ENCODE data around the gene RNASE7.

Gene RNASE7

DNA sequence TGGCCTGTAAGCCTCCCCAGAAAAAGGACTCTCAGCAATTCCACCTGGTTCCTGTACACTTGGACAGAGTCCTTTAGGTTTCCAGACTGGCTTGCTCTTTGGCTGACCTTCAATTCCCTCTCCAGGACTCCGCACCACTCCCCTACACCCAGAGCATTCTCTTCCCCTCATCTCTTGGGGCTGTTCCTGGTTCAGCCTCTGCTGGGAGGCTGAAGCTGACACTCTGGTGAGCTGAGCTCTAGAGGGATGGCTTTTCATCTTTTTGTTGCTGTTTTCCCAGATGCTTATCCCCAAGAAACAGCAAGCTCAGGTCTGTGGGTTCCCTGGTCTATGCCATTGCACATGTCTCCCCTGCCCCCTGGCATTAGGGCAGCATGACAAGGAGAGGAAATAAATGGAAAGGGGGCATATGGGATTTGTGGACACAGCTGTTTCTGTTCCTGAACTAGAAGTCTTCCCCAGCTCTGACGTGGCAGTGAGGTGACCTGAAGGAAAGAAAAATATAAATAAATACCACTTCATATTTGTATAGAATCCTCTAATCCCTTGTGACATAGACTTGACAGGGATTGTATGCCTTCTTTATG lies 1.3 kb downstream of the RNASE7 start:
- no peak for DNase-seq (ENCODE audit: low read depth in 2 of 2)

DNA sequence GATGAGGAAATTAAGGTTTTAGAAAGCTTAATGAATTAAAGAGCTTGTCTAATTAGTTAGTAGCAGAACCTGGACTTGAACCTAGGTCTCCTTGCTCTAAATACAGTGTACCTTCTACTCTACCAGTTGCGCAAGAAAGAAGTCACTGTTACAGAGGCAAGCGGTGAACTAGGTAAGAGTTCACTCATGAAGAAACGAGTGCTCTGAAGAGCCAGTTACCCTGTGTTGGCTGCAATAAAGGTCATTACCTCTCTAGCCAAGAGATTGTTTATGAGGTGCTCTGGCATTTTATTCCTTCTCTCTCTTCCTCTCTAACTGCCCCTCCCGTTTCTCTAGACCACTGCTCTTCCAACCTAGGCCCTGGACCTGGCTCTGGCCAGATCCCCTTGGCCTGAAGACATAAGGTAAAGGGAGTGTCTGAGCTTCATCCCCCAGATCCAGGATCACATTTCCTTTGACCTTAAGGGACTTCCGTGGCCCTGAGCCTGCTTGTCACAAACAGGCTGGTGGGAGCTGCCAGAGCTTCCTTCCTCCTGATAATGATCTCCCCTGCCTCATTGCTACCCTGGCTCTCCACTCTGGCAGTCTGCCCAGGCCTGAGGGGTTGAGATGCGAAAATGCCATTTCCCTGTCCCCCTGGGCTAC lies 1.9 kb downstream of the RNASE7 start:
- no peak for DNase-seq (ENCODE audit: low read depth in 2 of 2)

DNA sequence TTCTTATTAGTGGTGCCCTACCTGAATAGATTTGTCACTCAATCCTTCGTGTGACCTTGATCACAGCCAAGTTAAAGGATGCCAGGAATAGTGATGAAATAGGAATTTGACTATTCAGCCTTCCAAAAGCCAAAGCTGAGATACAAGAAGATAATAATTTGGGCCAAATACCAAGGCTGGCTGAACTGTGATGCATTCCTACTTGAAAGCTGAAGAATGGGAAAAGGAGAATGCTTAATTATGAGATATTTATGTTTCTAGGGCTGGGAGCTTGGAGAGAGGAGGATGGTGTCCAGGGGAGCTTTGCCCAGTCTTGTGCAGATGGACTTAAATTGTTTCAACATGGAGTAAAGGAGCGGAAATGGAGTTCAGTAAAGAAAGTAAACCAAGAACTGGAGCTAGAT lies 5.2 kb downstream of the RNASE7 start:
- DNase-seq (ENCODE audit: low read depth in 2 of 2), result no peak

DNA sequence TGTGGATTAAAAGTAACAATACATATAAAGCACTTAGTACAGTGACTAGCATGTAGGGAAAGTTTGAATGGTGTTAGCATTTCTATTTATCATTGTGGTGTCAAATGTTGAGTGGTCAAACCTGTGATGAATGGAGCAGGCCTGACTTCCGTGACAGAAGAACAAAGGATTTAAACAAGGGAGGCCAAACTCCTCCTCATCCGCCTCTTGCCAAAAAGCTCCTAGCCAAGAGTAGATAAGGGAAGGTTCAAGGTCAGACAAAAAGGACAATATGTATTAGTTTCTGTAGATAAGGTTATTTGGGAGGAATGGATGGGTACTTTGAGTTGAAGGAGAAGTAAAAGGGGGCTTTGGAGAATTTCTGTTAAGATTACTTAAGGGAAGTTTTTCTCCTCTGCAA lies 6.5 kb downstream of the RNASE7 start:
- DNase-seq (ENCODE audit: low read depth in 2 of 2), result no peak

DNA sequence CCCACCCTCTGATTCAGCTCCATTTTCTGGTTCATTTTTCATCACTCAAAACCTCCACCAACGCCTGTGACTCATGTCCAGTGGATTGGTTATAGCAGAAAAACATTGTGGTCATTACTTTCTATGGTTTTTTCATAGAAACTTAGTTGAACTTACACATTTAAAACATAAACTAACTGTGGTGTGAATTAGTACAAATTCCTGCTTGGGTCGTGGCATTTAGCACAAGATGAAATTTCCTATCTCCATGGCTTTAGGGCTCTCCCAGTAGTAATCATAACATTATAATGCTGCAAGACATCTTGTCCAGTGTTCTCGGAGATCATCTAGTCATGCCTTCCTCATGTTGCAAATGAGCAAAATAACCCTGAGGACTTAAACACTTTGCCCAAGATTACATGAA lies 7.1 kb downstream of the RNASE7 start:
- no peak for DNase-seq (ENCODE audit: low read depth in 2 of 2)

DNA sequence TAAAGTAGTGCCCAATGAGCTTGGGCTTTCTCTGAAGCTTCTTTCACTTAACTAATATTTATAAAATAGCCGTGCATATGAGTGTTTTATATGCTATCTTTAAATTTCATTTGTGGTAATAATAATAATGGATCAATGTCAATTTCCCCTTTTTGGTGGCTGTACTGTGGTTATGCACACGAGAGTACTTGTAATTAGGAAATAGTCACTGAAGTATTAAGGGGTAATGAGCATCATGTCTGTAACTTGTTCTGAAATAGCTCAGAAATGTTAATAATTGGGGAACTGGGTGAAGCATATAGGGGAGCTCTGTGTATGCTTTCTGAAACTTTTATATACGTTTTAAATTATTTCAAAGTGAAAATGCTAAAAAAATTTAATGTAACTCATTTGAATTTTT lies 8.4 kb downstream of the RNASE7 start:
- DNase-seq (ENCODE audit: low read depth in 2 of 2), result no peak

DNA sequence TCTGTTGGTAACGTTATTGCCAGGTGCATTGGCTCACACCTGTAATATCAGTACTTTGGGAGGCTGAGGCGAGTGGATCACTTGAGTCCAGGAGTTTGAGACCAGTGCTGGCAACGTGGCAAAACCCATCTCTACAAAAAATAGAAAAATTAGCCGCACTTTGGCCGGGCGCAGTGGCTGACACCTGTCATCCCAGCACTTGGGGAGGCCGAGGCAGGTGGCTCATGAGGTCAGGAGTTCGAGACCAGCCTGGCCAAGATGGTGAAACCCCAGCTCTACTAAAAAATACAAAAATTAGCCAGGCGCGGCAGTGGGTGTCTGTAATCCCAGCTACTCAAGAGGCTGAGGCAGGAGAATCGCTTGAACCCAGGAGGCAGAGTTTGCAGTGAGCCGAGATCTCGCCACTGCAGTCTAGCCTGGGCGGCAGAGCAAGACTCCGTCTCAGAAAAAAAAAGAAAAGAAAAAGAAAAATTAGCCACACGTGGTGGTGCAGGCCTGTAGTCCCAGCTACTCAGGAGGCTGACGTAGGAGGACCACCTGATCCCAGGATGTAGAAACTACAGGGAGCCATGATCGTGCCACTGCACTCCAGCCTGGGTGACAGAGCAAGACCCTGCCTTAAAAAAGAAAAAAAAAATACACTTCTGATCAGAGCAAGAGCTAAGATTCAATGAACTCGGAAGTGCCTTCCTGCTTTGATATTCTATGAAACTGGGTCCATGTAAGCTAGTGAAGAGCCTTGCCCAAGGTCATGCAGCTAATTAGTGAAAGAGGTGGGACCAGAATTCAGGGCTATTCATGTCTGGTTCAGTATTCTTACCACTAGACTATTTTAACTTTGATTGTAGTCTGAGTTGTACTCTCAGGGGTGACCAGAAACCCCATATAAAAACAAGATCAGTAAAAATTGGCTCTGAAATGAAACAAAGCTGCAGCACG lies 11.3 kb downstream of the RNASE7 start:
- no peak for DNase-seq (ENCODE audit: low read depth in 2 of 2)

DNA sequence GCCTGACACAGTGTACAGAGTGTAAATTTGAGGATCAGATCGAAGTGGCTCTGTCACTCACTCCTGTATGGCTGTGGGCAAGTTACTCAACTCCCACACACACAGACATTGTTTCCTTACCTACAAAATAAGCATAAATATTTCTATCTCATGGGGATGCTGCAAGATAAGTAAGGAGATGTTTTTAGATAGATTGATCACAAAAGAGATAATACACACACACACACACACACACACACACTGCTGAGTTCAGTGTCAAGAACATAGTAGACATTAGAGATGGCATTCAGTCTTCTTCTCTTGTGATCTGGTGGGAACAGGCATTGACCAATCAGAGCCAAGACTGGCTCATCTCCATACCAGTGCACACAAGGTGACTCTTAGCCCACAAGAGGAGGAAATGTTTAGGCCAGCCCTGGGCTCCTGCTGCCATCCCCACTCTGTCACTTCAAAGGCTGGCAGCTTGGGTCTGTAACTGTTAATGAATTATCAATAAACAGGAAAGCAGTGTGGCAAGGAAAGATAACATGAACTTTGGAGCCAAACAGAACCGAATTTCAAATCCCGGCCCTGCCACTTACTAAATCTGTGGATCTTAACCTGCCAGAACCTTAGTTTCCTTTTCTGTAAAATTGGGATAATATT lies 12.1 kb downstream of the RNASE7 start:
- no peak for DNase-seq (ENCODE audit: low read depth in 2 of 2)

DNA sequence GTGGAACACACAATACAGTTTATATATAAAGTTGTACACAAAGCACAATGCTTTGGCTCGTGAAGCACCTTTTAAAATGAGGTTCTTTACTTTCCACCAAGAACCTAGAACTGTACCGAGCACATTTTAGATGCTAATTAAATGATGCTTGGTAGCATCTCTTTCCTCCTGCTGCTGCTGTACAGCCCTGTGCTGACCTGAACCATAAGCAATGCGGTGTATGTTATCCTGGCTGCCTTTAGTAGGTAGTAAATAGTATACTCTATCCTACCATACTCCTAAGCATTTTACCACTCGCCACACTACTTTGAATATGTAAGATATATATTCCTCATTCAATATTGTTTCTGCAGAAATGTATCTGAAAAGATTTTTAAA lies 12.6 kb downstream of the RNASE7 start:
- DNase-seq (ENCODE audit: low read depth in 2 of 2), result no peak

DNA sequence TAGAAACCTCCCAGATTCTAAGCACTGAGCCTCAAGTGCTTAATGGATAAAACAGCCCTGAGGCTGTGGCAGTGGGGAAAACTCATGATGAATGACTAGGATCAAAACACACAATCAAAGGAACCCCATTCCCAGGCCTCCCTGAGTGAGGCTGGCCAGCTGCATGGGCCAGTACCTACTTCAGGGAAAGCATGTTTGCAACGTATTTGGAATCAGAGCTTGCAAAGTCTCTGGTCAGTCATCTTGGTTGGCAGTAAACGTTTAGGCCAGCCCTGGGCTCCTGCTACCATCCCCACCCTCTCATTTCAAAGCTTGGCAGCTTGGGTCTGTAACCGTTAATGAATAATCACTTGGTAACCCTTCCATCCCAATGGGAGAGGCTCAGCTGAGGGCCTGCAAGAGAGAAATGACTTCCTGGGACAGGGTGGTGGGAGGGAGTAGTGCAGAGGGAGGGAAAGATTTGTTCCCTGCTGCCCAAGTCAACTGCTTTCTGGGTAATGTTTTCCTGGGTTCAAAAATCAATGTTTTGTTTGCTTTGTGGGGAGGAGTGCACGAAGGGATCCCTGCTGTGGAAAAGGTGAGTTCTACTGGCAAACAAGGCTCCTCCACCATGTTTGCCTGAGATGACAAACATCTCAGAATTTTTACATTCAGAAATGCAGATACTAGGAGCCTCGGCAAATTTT lies 13.4 kb downstream of the RNASE7 start:
- no peak for DNase-seq (ENCODE audit: low read depth in 2 of 2)

DNA sequence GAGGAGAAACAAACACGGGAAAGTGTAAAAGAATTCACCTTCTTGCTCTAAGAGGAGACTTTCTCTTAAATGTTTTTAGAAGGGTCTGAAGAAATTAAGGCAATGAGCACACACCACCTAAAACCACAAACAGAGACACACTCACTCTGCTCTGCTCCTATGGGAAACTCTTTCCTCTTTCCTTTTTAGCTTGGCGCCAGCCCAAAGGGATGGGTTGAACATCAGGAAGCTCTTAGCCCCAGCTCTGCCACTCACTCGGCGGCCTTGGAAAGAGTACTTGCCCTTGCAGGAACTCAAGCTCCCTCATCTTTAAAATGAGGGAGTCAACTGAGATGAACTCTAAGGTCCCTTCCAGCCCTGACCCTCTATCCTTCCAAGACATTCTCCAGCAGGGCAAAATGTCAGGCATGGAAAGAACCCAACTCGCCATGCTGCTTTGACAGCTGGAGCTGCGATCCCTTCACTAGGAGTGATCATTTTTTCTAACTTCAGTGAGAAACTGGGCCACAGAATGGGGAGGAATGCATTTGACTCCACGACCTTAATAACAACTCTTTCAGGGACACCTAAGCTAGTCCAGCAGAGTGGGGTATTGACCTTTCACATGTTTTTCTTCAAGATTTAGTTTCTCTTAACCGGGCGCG lies 14.5 kb downstream of the RNASE7 start:
- no peak for DNase-seq (ENCODE audit: low read depth in 2 of 2)

DNA sequence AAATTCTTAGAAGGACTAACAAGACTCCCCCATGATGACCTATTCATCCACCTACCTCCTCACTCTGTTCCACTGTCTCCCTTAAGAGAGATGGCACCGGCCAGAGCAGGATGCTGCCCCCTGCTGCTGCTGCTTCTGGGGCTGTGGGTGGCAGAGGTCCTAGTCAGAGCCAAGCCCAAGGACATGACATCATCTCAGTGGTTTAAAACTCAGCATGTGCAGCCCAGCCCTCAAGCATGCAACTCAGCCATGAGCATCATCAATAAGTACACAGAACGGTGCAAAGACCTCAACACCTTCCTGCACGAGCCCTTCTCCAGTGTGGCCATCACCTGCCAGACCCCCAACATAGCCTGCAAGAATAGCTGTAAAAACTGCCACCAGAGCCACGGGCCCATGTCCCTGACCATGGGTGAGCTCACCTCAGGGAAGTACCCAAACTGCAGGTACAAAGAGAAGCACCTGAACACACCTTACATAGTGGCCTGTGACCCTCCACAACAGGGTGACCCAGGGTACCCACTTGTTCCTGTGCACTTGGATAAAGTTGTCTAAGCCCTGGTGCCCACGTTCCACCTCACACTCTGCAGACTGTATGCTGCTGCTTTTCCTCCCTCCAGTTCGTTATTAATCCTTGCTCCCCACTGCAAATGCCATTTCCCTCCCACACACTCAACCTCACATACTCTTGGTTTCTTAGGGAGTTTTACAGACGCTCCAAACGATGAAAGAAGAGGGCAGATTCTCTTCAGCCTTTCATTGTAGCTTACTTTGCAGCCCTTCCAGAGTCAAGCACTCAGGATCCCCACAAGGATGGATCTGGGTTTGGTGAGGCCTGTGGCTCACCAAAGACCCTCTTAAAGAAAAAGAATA lies 15.9 kb downstream of the RNASE7 start, which contains the start of gene RNASE8:
Gene RNASE8 (plus strand): TSS at position 20 of the 873 bp plus-strand sequence. CDS start 71 bp downstream, at position 91.
- no peak for DNase-seq (ENCODE audit: low read depth in 2 of 2)

DNA sequence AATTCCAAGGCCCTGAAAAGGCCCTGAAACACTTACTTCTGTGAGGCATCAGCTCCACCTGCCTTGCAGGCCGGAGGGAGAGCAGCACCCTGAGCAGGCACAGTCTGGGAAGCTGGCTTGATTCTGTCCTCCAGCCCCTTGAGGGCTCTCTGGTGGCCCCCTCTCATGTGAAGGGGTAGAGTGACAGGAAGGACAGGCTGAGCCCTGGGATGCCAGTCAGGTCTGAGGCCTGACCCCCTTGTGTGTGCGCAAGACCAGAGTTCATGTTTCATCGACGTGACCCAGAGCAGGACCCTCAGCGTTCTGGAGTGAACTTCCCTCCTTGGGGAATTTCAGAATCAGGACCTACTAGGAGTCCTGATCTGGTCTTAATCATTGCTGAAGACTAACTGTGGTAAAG lies 16.7 kb downstream of the RNASE7 start:
- DNase-seq (ENCODE audit: low read depth in 2 of 2), result no peak

DNA sequence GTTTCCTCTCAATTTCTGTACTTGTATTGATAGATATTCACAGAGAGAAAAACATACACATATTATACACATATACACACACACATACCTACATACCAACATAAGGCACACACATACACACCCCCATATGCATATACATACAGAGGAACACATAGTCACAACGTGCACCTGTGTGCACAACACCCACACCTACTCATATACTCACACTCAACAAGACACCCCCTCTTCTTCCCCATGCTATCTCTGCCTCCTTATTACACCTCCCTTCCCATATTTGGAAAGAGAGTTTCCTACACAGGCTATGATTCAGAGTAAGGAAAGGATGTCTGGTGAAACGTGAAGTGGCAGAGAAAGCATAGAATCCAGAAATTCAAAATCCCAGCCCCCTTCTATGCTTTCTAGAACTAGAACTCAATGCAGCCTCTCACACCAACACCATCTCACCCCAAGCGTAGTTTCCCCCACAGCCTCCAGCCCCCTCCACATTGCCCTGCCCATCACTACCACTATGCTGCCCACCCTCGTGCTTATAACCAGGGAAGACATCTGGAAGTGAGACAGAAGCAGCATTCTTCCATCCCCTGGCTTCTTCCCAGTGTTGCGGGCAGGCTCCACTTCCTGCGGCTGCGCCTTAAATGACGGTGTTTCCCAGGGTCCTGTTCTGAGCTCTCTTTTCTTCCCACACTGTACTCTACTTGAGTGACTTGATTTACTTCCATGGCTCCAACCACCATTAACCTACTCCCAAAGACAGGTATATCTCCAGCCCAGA lies 17.9 kb downstream of the RNASE7 start:
- no peak for DNase-seq (ENCODE audit: low read depth in 2 of 2)

DNA sequence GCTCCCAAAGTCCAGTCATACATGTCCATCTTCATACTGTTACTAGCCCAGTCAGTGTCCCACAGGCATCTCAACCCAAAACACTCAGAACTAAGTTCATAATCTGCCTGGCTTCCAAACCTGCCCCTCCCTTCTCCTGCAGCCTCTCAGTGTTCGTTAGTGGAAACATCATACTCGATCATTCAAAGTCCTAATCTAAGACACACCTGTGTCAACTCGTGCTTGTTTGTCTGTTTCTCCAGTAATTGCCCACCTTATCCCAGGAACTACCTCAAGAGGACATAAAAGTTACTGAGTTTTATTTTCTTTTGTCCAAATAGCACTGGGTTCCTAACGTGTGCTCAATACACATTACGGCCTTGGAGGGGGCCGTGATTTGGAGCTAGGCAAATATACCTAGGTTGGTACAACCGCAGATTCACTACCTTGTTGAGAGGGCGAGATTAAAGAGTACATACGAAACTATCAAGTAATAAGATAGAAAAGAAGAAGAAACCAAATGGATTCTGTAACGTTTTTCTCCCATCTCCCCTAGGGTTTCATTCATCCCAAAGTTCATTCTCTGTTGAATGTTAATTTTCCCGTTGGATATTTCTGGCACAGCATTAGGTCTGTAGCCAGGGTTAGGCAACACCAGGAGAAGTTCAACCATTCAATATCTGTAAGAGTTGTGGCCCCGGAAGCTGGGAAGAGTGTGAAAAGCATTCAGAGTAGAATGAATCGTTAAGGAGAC lies 18.6 kb downstream of the RNASE7 start:
- DNase-seq (ENCODE audit: low read depth in 2 of 2), result no peak

DNA sequence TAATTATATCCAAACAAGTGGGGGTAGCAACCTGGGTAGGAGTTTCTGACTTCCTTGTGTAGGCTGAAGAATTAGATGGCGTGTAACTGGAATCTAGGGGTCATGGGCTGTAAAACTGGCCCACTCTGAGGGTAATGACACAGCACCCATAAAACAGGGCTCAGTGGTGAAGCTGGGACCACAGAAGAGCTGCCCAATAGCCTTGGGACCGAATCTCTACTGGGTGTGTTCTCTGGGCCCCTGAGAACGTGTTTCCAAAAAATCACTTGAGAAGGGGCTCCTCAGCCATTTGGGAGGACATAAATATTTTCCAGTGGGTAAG lies 19.1 kb downstream of the RNASE7 start:
- no peak for DNase-seq (ENCODE audit: low read depth in 2 of 2)

DNA sequence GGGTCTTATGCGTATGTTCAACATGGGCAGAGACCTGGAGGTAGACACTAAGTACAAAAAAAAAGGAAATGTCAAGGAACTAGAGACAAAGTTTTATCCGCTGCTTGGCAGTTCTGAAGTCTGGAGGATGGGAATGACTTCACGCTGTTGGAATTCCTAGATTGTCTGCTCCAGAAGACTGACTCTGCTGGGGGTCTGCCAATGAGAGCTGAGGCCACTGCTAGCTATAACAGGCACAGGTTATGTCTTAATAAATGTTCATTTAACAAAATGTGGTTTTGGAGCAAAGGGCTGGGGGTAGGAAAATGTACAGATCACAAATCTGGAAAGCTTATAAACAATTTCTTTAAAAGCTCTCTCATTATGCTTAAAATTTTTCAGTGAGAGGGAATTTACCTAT lies 21.3 kb downstream of the RNASE7 start:
- DNase-seq (ENCODE audit: low read depth in 2 of 2), result no peak

DNA sequence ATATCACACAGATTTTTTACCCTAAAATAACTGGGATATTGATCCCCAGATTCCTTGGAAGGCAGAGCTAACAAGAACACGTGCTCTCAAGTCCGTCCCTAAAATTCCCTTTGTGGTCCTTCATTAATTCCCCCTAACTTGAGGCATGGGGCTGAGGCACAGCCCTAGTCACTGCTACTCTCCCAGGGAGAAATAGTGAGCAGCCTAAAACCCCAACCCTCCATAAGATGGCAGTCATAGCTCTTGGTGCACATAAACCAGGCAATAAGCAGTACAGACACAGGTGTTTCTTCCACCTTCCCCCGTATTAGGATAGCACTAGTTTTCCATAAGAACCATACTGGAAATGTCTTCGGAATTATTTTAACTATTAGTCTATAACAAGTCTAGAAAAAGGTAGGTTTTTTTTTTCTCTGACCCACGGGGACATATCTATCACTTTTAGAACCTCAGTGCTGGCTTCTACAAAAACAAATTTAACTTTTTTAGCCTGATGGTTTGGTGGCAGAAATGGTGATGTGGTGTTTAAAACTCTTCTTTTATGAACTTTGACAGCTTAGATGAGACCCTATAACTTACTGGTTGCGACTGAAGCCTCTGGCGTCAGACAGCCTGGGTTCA lies 24.8 kb downstream of the RNASE7 start:
- DNase-seq (ENCODE audit: low read depth in 2 of 2), result no peak

All from stimulated activated CD8-positive, alpha-beta memory T cell treated with anti-CD3 and anti-CD28 coated beads, Interleukin-15, amount 100 ng/mL, for 4 hours (primary cell).